Keratinocyte (primary cell): Measurements from ENCODE around the gene RSAD1. TPM values are rescaled to one million over a fixed set of nuclear protein-coding genes. Genes with fewer than 3 reads are reported as not detected.

Source experiments
- DNase-seq: peaks from one replicate; pipeline ENCODE4 v3.0.0-alpha.2; 2011; ENCODE audit warnings: low read depth, missing footprints, low spot score
- FAIRE-seq: peaks from 2 replicates; lab custom pipeline; 2011; peaks lifted over from hg19 to GRCh38; lab: Jason Lieb, UNC
- H2AFZ ChIP-seq: 2 replicates; pipeline ENCODE4 v1.6.0; 2012; ENCODE audit warnings: low read length, control low read depth, inconsistent platforms; ENCODE audit not compliant: control insufficient read depth
- H3K27ac ChIP-seq: 2 replicates; pipeline ENCODE4 v1.5.1; 2011; ENCODE audit warnings: low read length; ENCODE audit not compliant: control insufficient read depth, insufficient read depth
- H3K27me3 ChIP-seq: 3 replicates; pipeline ENCODE4 v1.6.0; 2011; ENCODE audit warnings: low read length; ENCODE audit not compliant: control insufficient read depth, insufficient read depth; ENCODE audit errors: extremely low read depth
- H3K36me3 ChIP-seq, 2 experiments: 2 replicates in 1 of 2; 3 replicates in 1 of 2; pipeline ENCODE4 v1.5.1; 2011; ENCODE audit warnings: low read length in 2 of 2, mild to moderate bottlenecking in 1 of 2; ENCODE audit not compliant: control insufficient read depth in 2 of 2, insufficient read depth in 2 of 2; ENCODE audit errors: extremely low read depth in 1 of 2
- H3K4me1 ChIP-seq: 3 replicates; pipeline ENCODE4 v1.5.1; 2011; ENCODE audit warnings: low read length; ENCODE audit not compliant: control insufficient read depth, insufficient read depth; ENCODE audit errors: extremely low read depth
- H3K4me2 ChIP-seq: 3 replicates; pipeline ENCODE4 v1.6.0; 2011; ENCODE audit warnings: low read depth, low read length; ENCODE audit not compliant: control insufficient read depth, insufficient read depth; ENCODE audit errors: extremely low read depth
- H3K4me3 ChIP-seq, 3 experiments: fragments of 200-600 bp in 1 of 3; sonication (generic) in 1 of 3; 2 replicates in 2 of 3; 3 replicates in 1 of 3; pipeline ENCODE4 v1.5.1; 2011 to 2016; ENCODE audit warnings: low read length in 3 of 3, mild to moderate bottlenecking in 3 of 3, control low read depth in 2 of 3, inconsistent platforms in 1 of 3, low read depth in 1 of 3, mixed read lengths in 1 of 3, mixed run types in 1 of 3, moderate library complexity in 1 of 3; ENCODE audit not compliant: control insufficient read depth in 2 of 3, insufficient read depth in 2 of 3; ENCODE audit errors: extremely low read depth in 1 of 3
- H3K79me2 ChIP-seq: 2 replicates; pipeline ENCODE4 v1.6.0; 2012; ENCODE audit warnings: low read length; ENCODE audit not compliant: control insufficient read depth, insufficient read depth
- H3K9ac ChIP-seq: 3 replicates; pipeline ENCODE4 v1.6.0; 2011; ENCODE audit warnings: low read length; ENCODE audit not compliant: control insufficient read depth, insufficient read depth; ENCODE audit errors: extremely low read depth
- H3K9me1 ChIP-seq: 3 replicates; pipeline ENCODE4 v1.6.0; 2011; ENCODE audit warnings: low read length; ENCODE audit not compliant: control insufficient read depth, insufficient read depth; ENCODE audit errors: extremely low read depth
- H3K9me3 ChIP-seq: 2 replicates; pipeline ENCODE4 v1.5.1; 2012; ENCODE audit warnings: low read depth, low read length; ENCODE audit not compliant: control insufficient read depth
- H4K20me1 ChIP-seq: 3 replicates; pipeline ENCODE4 v1.6.0; 2011; ENCODE audit warnings: low read length; ENCODE audit not compliant: control insufficient read depth, insufficient read depth; ENCODE audit errors: extremely low read depth
- CTCF ChIP-seq, 3 experiments: IDR thresholded peaks in 1 of 3; conservative IDR thresholded peaks in 1 of 3; optimal IDR thresholded peaks in 1 of 3; 2 replicates in 2 of 3; 3 replicates in 1 of 3; pipeline versions ENCODE3 to v1.5.1; 2011; ENCODE audit warnings: low read length in 3 of 3, mild to moderate bottlenecking in 3 of 3, moderate library complexity in 2 of 3, control low read depth in 1 of 3, inconsistent platforms in 1 of 3; ENCODE audit not compliant: insufficient read depth in 2 of 3; ENCODE audit errors: extremely low read depth in 1 of 3
- EZH2 ChIP-seq: IDR thresholded peaks from one replicate; pipeline ENCODE4 v1.6.1; 2012; ENCODE audit warnings: inconsistent platforms, mild to moderate bottlenecking, low read length, moderate library complexity
- dilution Hi-C: fragments of 300-500 bp; cut with MboI; formaldehyde crosslinking; loops from one replicate; pipeline ENCODE4 v1.7.0; 2020; ENCODE audit warnings: low sequenced_read_pairs; ENCODE audit not compliant: extremely low pct_ligation_motif_present
- polyA plus RNA-seq, 5 experiments: library from polyadenylated mRNA; depleted of rRNA in 3 of 5; stranded (reverse) in 3 of 5; stranded (forward) in 1 of 5; unstranded in 1 of 5; fragments of >200 nt; gene quantifications; 1 replicate in 1 of 5; 2 replicates in 3 of 5; 3 replicates in 1 of 5; pipeline versions ENCODE4 v1.2.1 to v1.2.3, GENCODE V29; 2011 to 2012; ENCODE audit warnings: missing spikeins in 2 of 5, low read depth in 1 of 5, low replicate concordance in 1 of 5

The RSAD1 gene
- polyA plus RNA-seq, 1 donor (not counting 4 experiments of a cell fraction or from before 2014, with no cell fraction given) = 28.2 TPM

GRCh38 chr17:50464736-50465135 lies 13.9 kb upstream of the RSAD1 start:
- Histone ChIP-seq H3K27ac (no peak overlapping the region), H3K36me3 (peaks cover 4 to 22% of the 10 kb centered on the region in 2 experiments), H3K9me1 (no peaks in the 10 kb centered on the region), H3K27me3 (peaks cover 25% of the 10 kb centered on the region), H3K4me3 (no peak overlapping the region), H2AFZ (no peak overlapping the region), H4K20me1 (no peaks in the 10 kb centered on the region), H3K4me2 (no peak overlapping the region), H3K79me2 (no peaks in the 10 kb centered on the region), H3K4me1 (peaks cover 10% of the 10 kb centered on the region), H3K9me3 (no peaks in the 10 kb centered on the region), H3K9ac (no peak overlapping the region)
- no peak for DNase-seq
- dilution Hi-C loops = no loop called here
- no peak for TF ChIP-seq CTCF (optimal IDR thresholded peaks at IDR 0.05 in 1 of 3, IDR thresholded peaks at IDR 0.05 in 1 of 3, conservative IDR thresholded peaks at IDR 0.05 in 1 of 3; ENCODE audit: extremely low read depth in 1 of 3, insufficient read depth in 2 of 3, low read length in 3 of 3)
- TF ChIP-seq EZH2 = no peak
- FAIRE-seq = no peak

DNA sequence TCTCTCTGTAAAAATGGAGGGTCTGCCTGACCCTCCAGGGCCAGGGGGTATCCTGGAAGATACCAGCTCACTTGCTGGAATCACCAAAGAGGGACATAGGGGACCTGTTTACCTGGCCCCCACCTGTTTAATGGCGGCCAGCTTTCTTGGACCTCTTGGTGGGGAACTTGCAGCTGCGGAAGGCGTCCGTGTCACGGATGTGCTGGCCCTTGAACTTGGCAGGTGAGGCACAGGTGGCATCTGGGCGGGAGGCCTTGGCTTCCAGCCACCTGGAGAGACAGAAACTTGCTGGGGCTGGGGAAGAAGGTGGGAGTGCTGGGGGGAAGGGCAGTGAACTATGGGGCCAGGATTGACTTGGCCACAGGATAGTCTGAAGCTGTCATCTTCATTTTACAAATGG lies 13.5 kb upstream of the RSAD1 start:
- peaks cover 4 to 25% of the 10 kb centered on the region in 2 experiments for H3K36me3 ChIP-seq
- H2AFZ ChIP-seq = no peak overlapping the region
- FAIRE-seq = no peak
- peaks cover 30% of the 10 kb centered on the region for H3K27me3 ChIP-seq
- H3K4me3 ChIP-seq = no peak overlapping the region
- TF ChIP-seq CTCF (optimal IDR thresholded peaks at IDR 0.05 in 1 of 3, IDR thresholded peaks at IDR 0.05 in 1 of 3, conservative IDR thresholded peaks at IDR 0.05 in 1 of 3; ENCODE audit: extremely low read depth in 1 of 3, insufficient read depth in 2 of 3, low read length in 3 of 3) = no peak
- H3K9me1 ChIP-seq = no peaks in the 10 kb centered on the region
- no peaks in the 10 kb centered on the region for H3K9me3 ChIP-seq
- no peak overlapping the region for H3K9ac ChIP-seq
- H3K4me1 ChIP-seq = peaks cover 10% of the 10 kb centered on the region
- dilution Hi-C loops = no loop called here
- H3K4me2 ChIP-seq = no peak overlapping the region
- no peaks in the 10 kb centered on the region for H3K79me2 ChIP-seq
- no peak overlapping the region for H3K27ac ChIP-seq
- no peak for DNase-seq
- no peaks in the 10 kb centered on the region for H4K20me1 ChIP-seq
